MM.1S (cell line): ENCODE results near the gene SLC4A11.

Experiments
- DNase-seq: peaks from one replicate; pipeline ENCODE4 v3.0.0-alpha.2; 2015
- H2AFZ ChIP-seq: fragments of 300-600 bp; sonication (generic); 2 replicates; pipeline ENCODE4 v1.6.0; 2016; ENCODE audit warnings: antibody characterized with exemption, low read length
- H3F3A ChIP-seq: fragments of 300-600 bp; sonication (generic); 2 replicates; pipeline ENCODE4 v1.6.1; 2016; ENCODE audit warnings: mild to moderate bottlenecking, antibody characterized with exemption, low read length, moderate library complexity, mixed read lengths; ENCODE audit not compliant: insufficient read depth
- H3K27ac ChIP-seq: fragments of 300-600 bp; sonication (generic); 2 replicates; pipeline ENCODE4 v1.5.1; 2016; ENCODE audit warnings: mild to moderate bottlenecking, low read length
- H3K27me3 ChIP-seq: fragments of 300-600 bp; sonication (generic); replicated peaks from 2 replicates; pipeline ENCODE4 v1.6.0; 2016; ENCODE audit warnings: low read length; ENCODE audit not compliant: insufficient read depth
- H3K36me3 ChIP-seq: fragments of 300-600 bp; sonication (generic); replicated peaks from 2 replicates; pipeline ENCODE4 v1.6.1; 2016; ENCODE audit warnings: mild to moderate bottlenecking, low read length, mixed read lengths; ENCODE audit not compliant: insufficient read depth
- H3K4me1 ChIP-seq: fragments of 300-600 bp; sonication (generic); 2 replicates; pipeline ENCODE4 v1.6.1; 2016; ENCODE audit warnings: low read length, mixed read lengths
- H3K4me2 ChIP-seq: fragments of 300-600 bp; sonication (generic); 2 replicates; pipeline ENCODE4 v1.6.0; 2016; ENCODE audit warnings: low read depth, low read length
- H3K4me3 ChIP-seq: fragments of 300-600 bp; sonication (generic); 2 replicates; pipeline ENCODE4 v1.5.1; 2016; ENCODE audit warnings: low read length, mixed read lengths
- H3K79me2 ChIP-seq: fragments of 300-600 bp; sonication (generic); 2 replicates; pipeline ENCODE4 v1.6.1; 2016; ENCODE audit warnings: mixed run types, low read length, mixed read lengths
- H3K9ac ChIP-seq: fragments of 300-600 bp; sonication (generic); 2 replicates; pipeline ENCODE4 v1.6.1; 2016; ENCODE audit warnings: low read length, mixed read lengths
- H3K9me2 ChIP-seq: fragments of 300-600 bp; sonication (generic); replicated peaks from 2 replicates; pipeline ENCODE4 v1.6.1; 2016; ENCODE audit warnings: mild to moderate bottlenecking, low read length, mixed read lengths; ENCODE audit not compliant: insufficient read depth
- H3K9me3 ChIP-seq: fragments of 300-600 bp; sonication (generic); replicated peaks from 2 replicates; pipeline ENCODE4 v1.6.1; 2016; ENCODE audit warnings: mild to moderate bottlenecking, low read length, mixed read lengths; ENCODE audit not compliant: insufficient read depth
- H4K20me1 ChIP-seq: fragments of 300-600 bp; sonication (generic); 2 replicates; pipeline ENCODE4 v1.6.1; 2016; ENCODE audit warnings: mild to moderate bottlenecking, low read length, moderate library complexity, mixed read lengths; ENCODE audit not compliant: insufficient read depth
- CTCF ChIP-seq: fragments of 300-600 bp; sonication (generic); IDR thresholded peaks from 2 replicates; pipeline ENCODE4 v1.5.1; 2016; ENCODE audit warnings: antibody characterized with exemption, low read length, mixed read lengths
- EZH2 ChIP-seq: fragments of 300-600 bp; sonication (generic); optimal IDR thresholded peaks from 2 replicates; pipeline ENCODE3; 2017; ENCODE audit warnings: low read depth, mild to moderate bottlenecking, antibody characterized with exemption, low read length, mixed read lengths
- EZH2phosphoT487 ChIP-seq: fragments of 300-600 bp; sonication (generic); IDR thresholded peaks from 2 replicates; pipeline ENCODE4 v1.6.1; 2018; ENCODE audit warnings: antibody characterized with exemption, low read length

The SLC4A11 gene

GRCh38 chr20:3199206-3199605 is 39.8 kb downstream of the SLC4A11 start:
- H3K79me2 ChIP-seq: peaks cover 23% of the 10 kb centered on the region
- no peaks in the 10 kb centered on the region for H3K9me2 ChIP-seq
- TF ChIP-seq CTCF (no peak), EZH2 (no peak), EZH2phosphoT487 (no peak)
- no peaks in the 10 kb centered on the region for H3K9me3 ChIP-seq
- no peaks in the 10 kb centered on the region for H3F3A ChIP-seq
- peaks cover 2% of the 10 kb centered on the region; the same call in 1 of the 2 replicates for H3K36me3 ChIP-seq
- H3K4me2 ChIP-seq: no peak overlapping the region
- H3K4me1 ChIP-seq: 0 out of 2 replicates have a peak, but pooled peaks cover 6% of the 10 kb centered on the region
- no peak for DNase-seq
- H3K27me3 ChIP-seq: no peaks in the 10 kb centered on the region
- no peaks in the 10 kb centered on the region for H4K20me1 ChIP-seq
- H3K27ac ChIP-seq: no peak overlapping the region
- H3K4me3 ChIP-seq: no peak overlapping the region
- no peak overlapping the region for H3K9ac ChIP-seq
- H2AFZ ChIP-seq: no peak overlapping the region

GRCh38 chr20:3195590-3196237 is 43.3 kb downstream of the SLC4A11 start:
- Histone ChIP-seq H2AFZ (no peak overlapping the region), H3F3A (no peaks in the 10 kb centered on the region), H3K4me2 (no peak overlapping the region), H4K20me1 (no peaks in the 10 kb centered on the region), H3K79me2 (no peaks in the 10 kb centered on the region), H3K4me3 (no peak overlapping the region), H3K4me1 (no peaks in the 10 kb centered on the region), H3K36me3 (peaks cover 2% of the 10 kb centered on the region; the same call in 1 of the 2 replicates), H3K9ac (no peak overlapping the region), H3K9me2 (no peaks in the 10 kb centered on the region), H3K27me3 (no peaks in the 10 kb centered on the region), H3K9me3 (no peaks in the 10 kb centered on the region), H3K27ac (no peak overlapping the region)
- TF ChIP-seq EZH2phosphoT487 (no peak), EZH2 (no peak), CTCF (no peak)
- DNase-seq: no peak

GRCh38 chr20:3194617-3195280 is 44.2 kb downstream of the SLC4A11 start:
- Histone ChIP-seq H3K9me3 (no peaks in the 10 kb centered on the region), H2AFZ (no peak overlapping the region), H3K4me1 (no peaks in the 10 kb centered on the region), H3K4me2 (no peak overlapping the region), H3K27ac (no peak overlapping the region), H3K9ac (no peak overlapping the region), H4K20me1 (no peaks in the 10 kb centered on the region), H3K79me2 (no peaks in the 10 kb centered on the region), H3K36me3 (0 out of 2 replicates have a peak, but pooled peaks cover 2% of the 10 kb centered on the region), H3K27me3 (no peaks in the 10 kb centered on the region), H3K9me2 (no peaks in the 10 kb centered on the region), H3K4me3 (no peak overlapping the region), H3F3A (no peaks in the 10 kb centered on the region)
- no peak for DNase-seq
- TF ChIP-seq EZH2phosphoT487: no peak
- TF ChIP-seq CTCF: no peak
- no peak for TF ChIP-seq EZH2
